HepG2 (cell line): ENCODE measurements around the gene EXOC7. TPM values are rescaled to one million over a fixed set of nuclear protein-coding genes. Genes with fewer than 3 reads are reported as not detected.

ENCODE experiments used
- ADNP ChIP-seq: sonication (generic); formaldehyde crosslinking; IDR thresholded peaks from 2 replicates; pipeline ENCODE4 v1.4.0; 2020; ENCODE audit warnings: missing genetic modification reagents
- CBX5 ChIP-seq: sonication (generic); formaldehyde crosslinking; IDR thresholded peaks from 2 replicates; pipeline ENCODE4 v1.4.0; 2020; ENCODE audit warnings: missing genetic modification reagents, borderline replicate concordance
- EED ChIP-seq: sonication (generic); formaldehyde crosslinking; IDR thresholded peaks from 2 replicates; pipeline ENCODE4 v1.5.0; 2020; ENCODE audit warnings: mild to moderate bottlenecking, missing genetic modification reagents
- FOXJ3 ChIP-seq: sonication (generic); formaldehyde crosslinking; IDR thresholded peaks from 2 replicates; pipeline ENCODE4 v1.4.0; 2020; ENCODE audit warnings: missing genetic modification reagents, mild to moderate bottlenecking, borderline replicate concordance
- GPN1 ChIP-seq: sonication (generic); formaldehyde crosslinking; IDR thresholded peaks from 2 replicates; pipeline ENCODE4 v1.5.1; 2020; ENCODE audit warnings: missing genetic modification reagents, borderline replicate concordance
- NR2F6 ChIP-seq, 2 experiments: IDR thresholded peaks; 2 replicates each; pipeline ENCODE4 v1.6.1; 2016; ENCODE audit warnings: antibody characterized with exemption in 1 of 2, mild to moderate bottlenecking in 1 of 2
- RAD51 ChIP-seq: fragments of 450-650 bp; IDR thresholded peaks from 2 replicates; pipeline ENCODE4 v1.6.1; 2016; ENCODE audit warnings: borderline replicate concordance
- SKI ChIP-seq: fragments of 450-650 bp; IDR thresholded peaks from one replicate; pipeline ENCODE4 v1.6.1; 2018; ENCODE audit warnings: mild to moderate bottlenecking; ENCODE audit not compliant: partially characterized antibody
- SOX13 ChIP-seq, 3 experiments: fragments of 450-650 bp in 1 of 3; sonication (generic) in 1 of 3; formaldehyde crosslinking in 1 of 3; IDR thresholded peaks in 2 of 3; conservative IDR thresholded peaks in 1 of 3; 2 replicates each; pipeline versions ENCODE4 v1.5.0 to v1.6.1; 2016 to 2020; ENCODE audit warnings: antibody characterized with exemption in 1 of 3, mild to moderate bottlenecking in 1 of 3, missing compliant biosample characterization in 1 of 3, missing genetic modification reagents in 1 of 3, moderate library complexity in 1 of 3
- ZBTB21 ChIP-seq: sonication (generic); formaldehyde crosslinking; IDR thresholded peaks from 2 replicates; pipeline ENCODE4 v1.4.0; 2020; ENCODE audit warnings: missing genetic modification reagents
- ZFX ChIP-seq: sonication (generic); formaldehyde crosslinking; IDR thresholded peaks from 2 replicates; pipeline ENCODE4 v1.4.0; 2020; ENCODE audit warnings: mild to moderate bottlenecking, low read depth, missing genetic modification reagents, moderate library complexity
- ZKSCAN1 ChIP-seq: fragments of 150-350 bp; IDR thresholded peaks from 2 replicates; pipeline ENCODE4 v1.6.1; 2014; ENCODE audit warnings: low read length
- ZNF773 ChIP-seq: sonication (generic); formaldehyde crosslinking; IDR thresholded peaks from 2 replicates; pipeline ENCODE4 v1.4.0; 2020; ENCODE audit warnings: missing genetic modification reagents, borderline replicate concordance
- polyA plus RNA-seq, 8 experiments: library from polyadenylated mRNA; depleted of rRNA in 3 of 8; stranded (reverse) in 7 of 8; unstranded in 1 of 8; fragments of >200 nt; fragmentation: Illumina TruSeq in 4 of 8; extraction: Trizol in 4 of 8; gene quantifications; 2 replicates each; pipeline versions ENCODE4 v1.2.1 to v1.2.3, GENCODE V29; 2011 to 2016; ENCODE audit warnings: low read depth in 4 of 8, missing spikeins in 1 of 8, mixed read lengths in 1 of 8; ENCODE audit not compliant: insufficient read depth in 1 of 8
- total RNA-seq, 5 experiments: library from RNA; depleted of rRNA; stranded (reverse); fragments of >200 nt; fragmentation: Illumina TruSeq; extraction: Trizol; gene quantifications; 2 replicates each; pipeline ENCODE4 v1.2.3, GENCODE V29; 2016; ENCODE audit warnings: low read depth in 1 of 5
- TF ChIP-seq, protein P1 (sequence below): sonication (generic); formaldehyde crosslinking; conservative IDR thresholded peaks from 2 replicates; pipeline ENCODE4 v1.8.0; 2022; ENCODE audit warnings: mild to moderate bottlenecking, moderate library complexity, missing genetic modification reagents
- TF ChIP-seq, protein P2 (sequence below): IDR thresholded peaks from 2 replicates; pipeline ENCODE4 v1.6.1; 2018; ENCODE audit warnings: missing genetic modification reagents
- TF ChIP-seq, protein P3 (sequence below): sonication (generic); formaldehyde crosslinking; IDR thresholded peaks from 2 replicates; pipeline ENCODE4 v1.8.0; 2023; ENCODE audit warnings: mild to moderate bottlenecking, missing genetic modification reagents
- TF ChIP-seq, protein P4 (sequence below): sonication (generic); formaldehyde crosslinking; IDR thresholded peaks from 2 replicates; pipeline ENCODE4 v1.4.0; 2020; ENCODE audit warnings: mild to moderate bottlenecking, missing genetic modification reagents
- TF ChIP-seq, protein P5 (sequence below): sonication (generic); formaldehyde crosslinking; IDR thresholded peaks from 2 replicates; pipeline ENCODE4 v1.5.0; 2020; ENCODE audit warnings: mild to moderate bottlenecking, missing genetic modification reagents, borderline replicate concordance
- TF ChIP-seq, protein P6 (sequence below): sonication (generic); formaldehyde crosslinking; IDR thresholded peaks from 2 replicates; pipeline ENCODE4 v1.5.0; 2020; ENCODE audit warnings: mild to moderate bottlenecking, low read depth, missing genetic modification reagents, borderline replicate concordance

The EXOC7 gene
- total and polyA plus RNA-seq, 2 of the 13 experiments (the other 11 are each of a cell fraction or from before 2014, with no cell fraction given) = 86.9 to 116 TPM

DNA sequence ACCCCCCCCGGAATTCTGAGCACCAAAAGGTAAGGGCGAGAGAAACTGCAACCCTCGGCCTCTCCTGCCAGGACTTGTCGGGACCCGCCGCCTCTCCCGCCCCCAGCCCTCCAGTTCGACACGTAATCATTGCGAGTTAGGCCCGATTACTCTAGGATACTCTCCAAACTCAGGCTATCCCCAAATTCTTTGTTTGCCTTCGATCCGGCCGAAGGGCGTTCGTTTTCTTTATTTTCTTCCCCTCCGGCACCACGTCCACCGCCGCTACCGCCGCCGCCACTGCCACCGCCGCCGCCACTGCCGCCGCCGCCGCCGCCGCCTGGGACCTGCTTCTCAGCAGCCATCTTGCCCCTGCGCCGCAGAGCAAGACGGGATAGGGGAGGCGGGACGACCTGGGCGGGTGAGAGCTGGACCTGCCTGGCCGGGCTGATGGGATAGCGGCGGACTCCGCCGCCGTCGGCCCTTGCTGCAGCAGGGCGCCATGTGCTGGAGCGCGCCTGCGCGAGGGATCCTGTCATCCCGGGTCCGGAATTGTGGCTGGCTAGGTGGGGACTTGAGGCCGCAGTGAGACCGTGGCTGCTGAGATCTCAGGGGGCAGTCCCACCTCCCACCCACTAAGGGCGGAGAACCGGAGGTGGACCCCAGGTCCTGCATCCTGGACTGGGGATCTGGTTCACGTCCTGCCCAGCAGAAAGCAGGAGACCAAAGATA, 31.3 kb downstream of the EXOC7 start, which contains the start of gene SRP68 (continued):
- TF ChIP-seq, protein P1, sequence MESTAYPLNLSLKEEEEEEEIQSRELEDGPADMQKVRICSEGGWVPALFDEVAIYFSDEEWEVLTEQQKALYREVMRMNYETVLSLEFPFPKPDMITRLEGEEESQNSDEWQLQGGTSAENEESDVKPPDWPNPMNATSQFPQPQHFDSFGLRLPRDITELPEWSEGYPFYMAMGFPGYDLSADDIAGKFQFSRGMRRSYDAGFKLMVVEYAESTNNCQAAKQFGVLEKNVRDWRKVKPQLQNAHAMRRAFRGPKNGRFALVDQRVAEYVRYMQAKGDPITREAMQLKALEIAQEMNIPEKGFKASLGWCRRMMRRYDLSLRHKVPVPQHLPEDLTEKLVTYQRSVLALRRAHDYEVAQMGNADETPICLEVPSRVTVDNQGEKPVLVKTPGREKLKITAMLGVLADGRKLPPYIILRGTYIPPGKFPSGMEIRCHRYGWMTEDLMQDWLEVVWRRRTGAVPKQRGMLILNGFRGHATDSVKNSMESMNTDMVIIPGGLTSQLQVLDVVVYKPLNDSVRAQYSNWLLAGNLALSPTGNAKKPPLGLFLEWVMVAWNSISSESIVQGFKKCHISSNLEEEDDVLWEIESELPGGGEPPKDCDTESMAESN (CRISPR knock-in tag) = peak; percentile 99
- no peak for TF ChIP-seq GPN1
- no peak for TF ChIP-seq RAD51
- TF ChIP-seq, protein P2, sequence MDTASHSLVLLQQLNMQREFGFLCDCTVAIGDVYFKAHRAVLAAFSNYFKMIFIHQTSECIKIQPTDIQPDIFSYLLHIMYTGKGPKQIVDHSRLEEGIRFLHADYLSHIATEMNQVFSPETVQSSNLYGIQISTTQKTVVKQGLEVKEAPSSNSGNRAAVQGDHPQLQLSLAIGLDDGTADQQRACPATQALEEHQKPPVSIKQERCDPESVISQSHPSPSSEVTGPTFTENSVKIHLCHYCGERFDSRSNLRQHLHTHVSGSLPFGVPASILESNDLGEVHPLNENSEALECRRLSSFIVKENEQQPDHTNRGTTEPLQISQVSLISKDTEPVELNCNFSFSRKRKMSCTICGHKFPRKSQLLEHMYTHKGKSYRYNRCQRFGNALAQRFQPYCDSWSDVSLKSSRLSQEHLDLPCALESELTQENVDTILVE (CRISPR knock-in tag) = peak; percentile 68; the same call in 1 of the 2 replicates
- TF ChIP-seq, protein P3, sequence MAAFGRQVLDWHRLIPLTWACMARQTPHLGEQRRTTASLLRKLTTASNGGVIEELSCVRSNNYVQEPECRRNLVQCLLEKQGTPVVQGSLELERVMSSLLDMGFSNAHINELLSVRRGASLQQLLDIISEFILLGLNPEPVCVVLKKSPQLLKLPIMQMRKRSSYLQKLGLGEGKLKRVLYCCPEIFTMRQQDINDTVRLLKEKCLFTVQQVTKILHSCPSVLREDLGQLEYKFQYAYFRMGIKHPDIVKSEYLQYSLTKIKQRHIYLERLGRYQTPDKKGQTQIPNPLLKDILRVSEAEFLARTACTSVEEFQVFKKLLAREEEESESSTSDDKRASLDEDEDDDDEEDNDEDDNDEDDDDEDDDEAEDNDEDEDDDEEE = peak; percentile 47
- TF ChIP-seq, protein P4, sequence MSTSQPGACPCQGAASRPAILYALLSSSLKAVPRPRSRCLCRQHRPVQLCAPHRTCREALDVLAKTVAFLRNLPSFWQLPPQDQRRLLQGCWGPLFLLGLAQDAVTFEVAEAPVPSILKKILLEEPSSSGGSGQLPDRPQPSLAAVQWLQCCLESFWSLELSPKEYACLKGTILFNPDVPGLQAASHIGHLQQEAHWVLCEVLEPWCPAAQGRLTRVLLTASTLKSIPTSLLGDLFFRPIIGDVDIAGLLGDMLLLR (CRISPR knock-in tag) = peak; percentile 65; the same call in 1 of the 2 replicates
- TF ChIP-seq EED (CRISPR knock-in tag) = peak; percentile 92
- no peak for TF ChIP-seq NR2F6 (IDR thresholded peaks at IDR 0.05)
- TF ChIP-seq NR2F6 (CRISPR knock-in tag; IDR thresholded peaks at IDR 0.05) = peak; percentile 74; the same call in 1 of the 2 replicates
- no peak for TF ChIP-seq FOXJ3 (CRISPR knock-in tag)
- no peak; the same call in 1 of the 2 replicates for TF ChIP-seq SOX13 (IDR thresholded peaks at IDR 0.05)
- peak in 1 of 2 experiments; percentile 64; a peak in 2 of 4 replicates for TF ChIP-seq SOX13 (CRISPR knock-in tag; conservative IDR thresholded peaks at IDR 0.05 in 1 of 2, IDR thresholded peaks at IDR 0.05 in 1 of 2)
- no peak for TF ChIP-seq ZBTB21 (CRISPR knock-in tag)
- TF ChIP-seq, protein P5, sequence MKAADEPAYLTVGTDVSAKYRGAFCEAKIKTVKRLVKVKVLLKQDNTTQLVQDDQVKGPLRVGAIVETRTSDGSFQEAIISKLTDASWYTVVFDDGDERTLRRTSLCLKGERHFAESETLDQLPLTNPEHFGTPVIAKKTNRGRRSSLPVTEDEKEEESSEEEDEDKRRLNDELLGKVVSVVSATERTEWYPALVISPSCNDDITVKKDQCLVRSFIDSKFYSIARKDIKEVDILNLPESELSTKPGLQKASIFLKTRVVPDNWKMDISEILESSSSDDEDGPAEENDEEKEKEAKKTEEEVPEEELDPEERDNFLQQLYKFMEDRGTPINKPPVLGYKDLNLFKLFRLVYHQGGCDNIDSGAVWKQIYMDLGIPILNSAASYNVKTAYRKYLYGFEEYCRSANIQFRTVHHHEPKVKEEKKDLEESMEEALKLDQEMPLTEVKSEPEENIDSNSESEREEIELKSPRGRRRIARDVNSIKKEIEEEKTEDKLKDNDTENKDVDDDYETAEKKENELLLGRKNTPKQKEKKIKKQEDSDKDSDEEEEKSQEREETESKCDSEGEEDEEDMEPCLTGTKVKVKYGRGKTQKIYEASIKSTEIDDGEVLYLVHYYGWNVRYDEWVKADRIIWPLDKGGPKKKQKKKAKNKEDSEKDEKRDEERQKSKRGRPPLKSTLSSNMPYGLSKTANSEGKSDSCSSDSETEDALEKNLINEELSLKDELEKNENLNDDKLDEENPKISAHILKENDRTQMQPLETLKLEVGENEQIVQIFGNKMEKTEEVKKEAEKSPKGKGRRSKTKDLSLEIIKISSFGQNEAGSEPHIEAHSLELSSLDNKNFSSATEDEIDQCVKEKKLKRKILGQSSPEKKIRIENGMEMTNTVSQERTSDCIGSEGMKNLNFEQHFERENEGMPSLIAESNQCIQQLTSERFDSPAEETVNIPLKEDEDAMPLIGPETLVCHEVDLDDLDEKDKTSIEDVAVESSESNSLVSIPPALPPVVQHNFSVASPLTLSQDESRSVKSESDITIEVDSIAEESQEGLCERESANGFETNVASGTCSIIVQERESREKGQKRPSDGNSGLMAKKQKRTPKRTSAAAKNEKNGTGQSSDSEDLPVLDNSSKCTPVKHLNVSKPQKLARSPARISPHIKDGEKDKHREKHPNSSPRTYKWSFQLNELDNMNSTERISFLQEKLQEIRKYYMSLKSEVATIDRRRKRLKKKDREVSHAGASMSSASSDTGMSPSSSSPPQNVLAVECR (CRISPR knock-in tag) = peak; percentile 99
- TF ChIP-seq ADNP (CRISPR knock-in tag) = no peak
- TF ChIP-seq ZKSCAN1 = no peak
- TF ChIP-seq, protein P6, sequence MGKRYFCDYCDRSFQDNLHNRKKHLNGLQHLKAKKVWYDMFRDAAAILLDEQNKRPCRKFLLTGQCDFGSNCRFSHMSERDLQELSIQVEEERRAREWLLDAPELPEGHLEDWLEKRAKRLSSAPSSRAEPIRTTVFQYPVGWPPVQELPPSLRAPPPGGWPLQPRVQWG (CRISPR knock-in tag) = no peak
- 0 out of 2 replicates have a peak, but pooled peaks have one; percentile 19 for TF ChIP-seq ZNF773 (CRISPR knock-in tag)
- peak; percentile 90 for TF ChIP-seq SKI
- TF ChIP-seq CBX5 (CRISPR knock-in tag) = no peak; the same call in 1 of the 2 replicates
- TF ChIP-seq ZFX = peak; percentile 100
